Endothelial cell of umbilical vein (primary cell): ENCODE results near the gene SLC12A1. TPM values are rescaled to one million over a fixed set of nuclear protein-coding genes. Genes with fewer than 3 reads are reported as not detected.

Source experiments
- BruUV-seq: library from RNA; stranded (reverse); fragments of 400-500 nt; replicated peaks from 2 replicates; lab custom pipeline; 2021; lab: Mats Ljungman, UMichigan
- CTCF ChIA-PET: fragments of 300-600, 350-600 bp; sonication (Branson Sonifier 250); formaldehyde crosslinking; loops from one replicate; lab custom pipeline; 2021; ENCODE audit warnings: antibody characterized with exemption, inconsistent platforms; lab: Charles Lee
- POLR2A ChIA-PET: fragments of 300-600, 350-600 bp; sonication (Branson Sonifier 250); formaldehyde crosslinking; loops from one replicate; lab custom pipeline; 2021; ENCODE audit warnings: antibody characterized with exemption, inconsistent platforms; lab: Charles Lee
- DNase-seq: peaks from one replicate; pipeline ENCODE4 v3.0.0-alpha.2; 2011; ENCODE audit warnings: low read depth, low spot score
- FAIRE-seq: peaks from 2 replicates; lab custom pipeline; 2011; peaks lifted over from hg19 to GRCh38; lab: Jason Lieb, UNC
- H2AFZ ChIP-seq: 2 replicates; pipeline ENCODE4 v1.6.0; 2012; ENCODE audit warnings: low read depth, low read length, control low read depth, inconsistent platforms
- H3K27ac ChIP-seq: 2 replicates; pipeline ENCODE4 v1.5.1; 2011; ENCODE audit warnings: low read depth, mild to moderate bottlenecking, control low read depth, low read length, moderate library complexity; ENCODE audit not compliant: insufficient read depth
- H3K27me3 ChIP-seq, 2 experiments: 2 replicates each; pipeline versions ENCODE4 v1.6.0 to v1.6.1; 2011; ENCODE audit warnings: low read length in 2 of 2, mixed read lengths in 1 of 2; ENCODE audit not compliant: control insufficient read depth in 2 of 2, insufficient read depth in 2 of 2
- H3K36me3 ChIP-seq, 2 experiments: 2 replicates in 1 of 2; 3 replicates in 1 of 2; pipeline ENCODE4 v1.5.1; 2011; ENCODE audit warnings: low read length in 2 of 2, mild to moderate bottlenecking in 1 of 2, moderate library complexity in 1 of 2; ENCODE audit not compliant: control insufficient read depth in 2 of 2, insufficient read depth in 2 of 2; ENCODE audit errors: extremely low read depth in 1 of 2
- H3K4me1 ChIP-seq: 3 replicates; pipeline ENCODE4 v1.5.1; 2011; ENCODE audit warnings: mild to moderate bottlenecking, low read length; ENCODE audit not compliant: control insufficient read depth, insufficient read depth; ENCODE audit errors: extremely low read depth
- H3K4me2 ChIP-seq: 2 replicates; pipeline ENCODE4 v1.6.1; 2011; ENCODE audit warnings: low read length, control low read depth, mixed read lengths; ENCODE audit not compliant: insufficient read depth
- H3K4me3 ChIP-seq, 3 experiments: fragments of 200-600 bp in 1 of 3; sonication (generic), shearing (Covaris generic) in 1 of 3; replicated peaks in 1 of 3; 2 replicates each; pipeline ENCODE4 v1.5.1; 2011 to 2016; ENCODE audit warnings: control low read depth in 3 of 3, low read length in 3 of 3, mild to moderate bottlenecking in 2 of 3, inconsistent platforms in 1 of 3, low read depth in 1 of 3, moderate library complexity in 1 of 3; ENCODE audit not compliant: insufficient read depth in 1 of 3
- H3K79me2 ChIP-seq: 2 replicates; pipeline ENCODE4 v1.6.0; 2012; ENCODE audit warnings: low read length, inconsistent platforms; ENCODE audit not compliant: control insufficient read depth, insufficient read depth
- H3K9ac ChIP-seq: replicated peaks from 2 replicates; pipeline ENCODE3; 2011; ENCODE audit warnings: low read length, control low read depth; ENCODE audit not compliant: insufficient read depth; ENCODE audit errors: extremely low read depth
- H3K9me1 ChIP-seq: replicated peaks from 3 replicates; pipeline ENCODE4 v1.6.0; 2011; ENCODE audit warnings: mild to moderate bottlenecking, low read length; ENCODE audit not compliant: control insufficient read depth, insufficient read depth; ENCODE audit errors: extremely low read depth
- H3K9me3 ChIP-seq: replicated peaks from 2 replicates; pipeline ENCODE4 v1.5.1; 2012; ENCODE audit warnings: low read length, inconsistent platforms; ENCODE audit not compliant: control insufficient read depth, insufficient read depth
- H4K20me1 ChIP-seq: replicated peaks from 2 replicates; pipeline ENCODE3; 2011; ENCODE audit warnings: mild to moderate bottlenecking, low read length; ENCODE audit not compliant: control insufficient read depth, insufficient read depth; ENCODE audit errors: extremely low read depth
- CTCF ChIP-seq, 2 donors: IDR thresholded peaks; 1 replicate in 1 of 2; 2 replicates in 1 of 2; pipeline ENCODE4 v1.5.1; 2011; ENCODE audit warnings: low read length in 2 of 2, mild to moderate bottlenecking in 2 of 2, moderate library complexity in 2 of 2, control low read depth in 1 of 2, inconsistent platforms in 1 of 2, low read depth in 1 of 2; ENCODE audit not compliant: insufficient read depth in 1 of 2; ENCODE audit errors: extremely low read depth in 1 of 2
- EZH2 ChIP-seq: IDR thresholded peaks from 2 replicates; pipeline ENCODE4 v1.6.1; 2012; ENCODE audit warnings: borderline replicate concordance, low read depth, mild to moderate bottlenecking, moderate library complexity, low read length, inconsistent platforms; ENCODE audit not compliant: severe bottlenecking
- FOS ChIP-seq: IDR thresholded peaks from 2 replicates; pipeline ENCODE4 v1.6.1; 2011; ENCODE audit warnings: mild to moderate bottlenecking, low read length, moderate library complexity, borderline replicate concordance; ENCODE audit not compliant: insufficient read depth
- GATA2 ChIP-seq: IDR thresholded peaks from 2 replicates; pipeline ENCODE4 v1.7.0; 2011; ENCODE audit warnings: low read depth, mild to moderate bottlenecking, moderate library complexity, mixed read lengths, low read length; ENCODE audit not compliant: insufficient read length, insufficient read depth
- JUN ChIP-seq: IDR thresholded peaks from 2 replicates; pipeline ENCODE4 v1.6.1; 2011; ENCODE audit warnings: borderline replicate concordance, low read depth; ENCODE audit not compliant: insufficient read length, insufficient read depth
- MAX ChIP-seq: IDR thresholded peaks from 2 replicates; pipeline ENCODE4 v1.6.1; 2011; ENCODE audit not compliant: insufficient read depth, insufficient read length
- MYC ChIP-seq: IDR thresholded peaks from one replicate; pipeline ENCODE4 v1.6.1; 2011; ENCODE audit warnings: mild to moderate bottlenecking, low read depth, low read length
- POLR2A ChIP-seq: IDR thresholded peaks from 2 replicates; pipeline ENCODE4 v1.6.1; 2012; ENCODE audit warnings: low read depth, mild to moderate bottlenecking, control low read depth, low read length
- POLR2AphosphoS5 ChIP-seq: IDR thresholded peaks from 2 replicates; pipeline ENCODE4 v1.6.1; 2012; ENCODE audit warnings: low read depth, mild to moderate bottlenecking, control low read depth, low read length, moderate library complexity; ENCODE audit not compliant: insufficient read depth
- dilution Hi-C: fragments of 300-500 bp; cut with MboI; formaldehyde crosslinking; loops from one replicate; pipeline ENCODE4 v1.15.0; 2019; ENCODE audit warnings: low sequenced_read_pairs; ENCODE audit not compliant: extremely low pct_ligation_motif_present
- intact Hi-C: fragments of 100-400 bp; cut with micrococcal nuclease; formaldehyde crosslinking; loops from one replicate; pipeline ENCODE4 v1.10.0; 2022
- polyA plus RNA-seq, 4 experiments: library from polyadenylated mRNA; depleted of rRNA in 3 of 4; stranded (reverse) in 3 of 4; unstranded in 1 of 4; fragments of >200 nt; gene quantifications; 2 replicates each; pipeline versions ENCODE4 v1.2.1 to v1.2.3, GENCODE V29; 2011 to 2012; ENCODE audit warnings: missing spikeins in 1 of 4
- total RNA-seq: library from RNA; stranded (reverse); gene quantifications from 2 replicates; pipeline ENCODE4 v1.2.3, GENCODE V29; 2021

The SLC12A1 gene
- total and polyA plus RNA-seq, 2 donors (not counting 3 experiments of a cell fraction or from before 2014, with no cell fraction given), result not detected

GRCh38 chr15:48267766-48268165, 61.7 kb downstream of the SLC12A1 start:
- H3K36me3 ChIP-seq, result no peaks in the 10 kb centered on the region
- H3K4me2 ChIP-seq, result no peak overlapping the region
- H3K4me3 ChIP-seq, result no peak overlapping the region
- no peak overlapping the region for H3K27ac ChIP-seq
- no peak overlapping the region for H3K9ac ChIP-seq
- no peaks in the 10 kb centered on the region for H3K9me1 ChIP-seq
- no peak for FAIRE-seq
- H3K4me1 ChIP-seq, result no peaks in the 10 kb centered on the region
- no TSS peak for BruUV-seq
- intact Hi-C loops, result no loop called here
- POLR2A ChIA-PET, result no interaction called here
- H2AFZ ChIP-seq, result no peak overlapping the region
- H3K79me2 ChIP-seq, result no peaks in the 10 kb centered on the region
- H3K9me3 ChIP-seq, result no peaks in the 10 kb centered on the region
- DNase-seq, result no peak
- no peaks in the 10 kb centered on the region for H4K20me1 ChIP-seq
- H3K27me3 ChIP-seq, result peaks cover 1 to 10% of the 10 kb centered on the region in 2 experiments
- no peak for TF ChIP-seq FOS
- no peak for TF ChIP-seq POLR2AphosphoS5
- TF ChIP-seq EZH2, result no peak
- no peak for TF ChIP-seq POLR2A
- no peak for TF ChIP-seq MAX
- TF ChIP-seq CTCF (IDR thresholded peaks at IDR 0.05; ENCODE audit: extremely low read depth in 1 of 2, insufficient read depth in 1 of 2, low read depth in 1 of 2, low read length in 2 of 2), result no peak
- TF ChIP-seq MYC, result no peak
- TF ChIP-seq JUN, result no peak
- no peak for TF ChIP-seq GATA2
- CTCF ChIA-PET, result interaction anchor here (1.1 to 3.4 kb wide), 2 partner anchors 17 to 155 kb away, joined by 3 to 25 read pairs; no protein-coding TSS in a partner anchor
- dilution Hi-C loops, result no loop called here
